ENCODE results near the gene ACER1.
"Not testable (repeated sequence)": the region's sequence is repeated elsewhere in the genome, so short reads cannot be mapped to it uniquely, and the experiment has no call there.

The ACER1 gene

GRCh38 chr19:6333439-6333838 is at the start of gene ACER1:
Gene ACER1 (minus strand): TSS chr19:6333612. CDS start chr19:6333551, 61 bp downstream.
- in situ Hi-C loops (cut with HindIII; ENCODE audit: low sequenced_read_pairs), result no loop called here

DNA sequence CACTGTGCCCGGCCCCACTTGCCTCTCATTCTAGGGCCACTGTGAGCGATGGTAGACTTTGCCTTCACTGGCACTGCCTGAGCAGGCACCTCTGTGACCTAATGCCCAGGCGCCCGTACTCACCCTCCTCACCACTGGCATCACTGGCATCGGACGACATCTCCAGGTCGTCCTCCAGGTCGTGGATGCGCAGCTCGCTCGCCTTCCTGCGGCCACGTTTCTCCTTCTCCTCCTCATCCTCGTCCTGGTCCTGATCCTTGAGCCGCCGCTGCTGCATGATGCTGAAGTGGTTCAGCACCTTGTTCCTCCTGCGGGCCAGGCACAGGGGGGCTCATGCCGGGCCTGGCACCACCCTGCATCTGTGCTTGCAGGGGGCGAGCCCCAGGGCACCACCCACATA is 49.8 kb upstream of the ACER1 start:
- in situ Hi-C loops (cut with HindIII; ENCODE audit: low sequenced_read_pairs), result no loop called here

GRCh38 chr19:6381030-6381750 is 47.8 kb upstream of the ACER1 start:
- in situ Hi-C loops (cut with HindIII; ENCODE audit: low sequenced_read_pairs), result no loop called here

DNA sequence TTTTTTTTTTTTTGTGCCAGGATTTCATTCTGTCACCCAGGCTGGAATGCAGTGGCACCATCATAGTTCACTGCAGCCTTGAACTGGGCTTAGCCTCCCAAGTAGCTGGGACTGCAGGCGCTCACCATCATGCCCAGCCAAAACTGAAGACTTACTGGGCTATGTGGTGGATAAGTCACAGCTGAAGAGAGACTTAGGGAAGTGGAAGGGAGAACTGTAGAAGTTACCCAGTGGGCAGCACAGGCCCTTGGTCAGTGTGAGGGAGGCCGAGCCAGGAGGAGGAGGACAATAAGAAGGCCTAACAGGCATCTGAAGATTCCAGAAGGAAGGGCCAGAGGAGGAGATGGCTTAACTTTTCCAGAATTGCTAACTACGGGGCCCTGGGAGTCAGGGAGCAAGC is 46.3 kb upstream of the ACER1 start:
- in situ Hi-C loops (cut with HindIII; ENCODE audit: low sequenced_read_pairs), result no loop called here

- in situ Hi-C loops (cut with HindIII; ENCODE audit: low sequenced_read_pairs), result no loop called here
These were observed 45.1 kb upstream of the ACER1 start for GRCh38 chr19:6378486-6378885.

DNA sequence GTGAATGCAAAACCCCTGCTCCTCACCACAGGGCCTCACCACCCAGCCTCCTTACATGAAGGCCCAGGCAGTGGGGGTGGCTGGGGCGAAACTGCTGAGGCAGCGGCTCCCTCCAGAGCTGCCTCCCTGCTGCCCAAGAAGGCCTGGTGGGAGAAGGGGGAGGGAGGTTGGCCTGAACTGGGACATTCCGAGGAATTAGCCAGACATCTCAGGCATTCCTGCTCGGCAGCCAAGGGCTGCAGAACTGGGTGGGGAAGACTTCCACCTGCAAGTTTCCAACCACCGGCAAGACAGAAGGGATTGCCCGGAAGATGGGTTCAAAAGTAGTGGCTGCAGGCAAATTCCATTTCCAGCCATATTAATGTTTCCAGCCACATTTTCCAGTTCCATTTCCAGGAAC is 44.6 kb upstream of the ACER1 start:
- in situ Hi-C loops (cut with HindIII; ENCODE audit: low sequenced_read_pairs), result no loop called here

- in situ Hi-C loops (cut with HindIII; ENCODE audit: low sequenced_read_pairs), result no loop called here
These were observed 43.2 kb upstream of the ACER1 start for GRCh38 chr19:6376512-6377190.

- in situ Hi-C loops (cut with HindIII; ENCODE audit: low sequenced_read_pairs), result no loop called here
These were observed 42.1 kb upstream of the ACER1 start, which contains the start of gene PSPN for GRCh38 chr19:6375411-6376010. Gene PSPN (minus strand): TSS chr19:6375933. CDS start chr19:6375849, 84 bp downstream.

DNA sequence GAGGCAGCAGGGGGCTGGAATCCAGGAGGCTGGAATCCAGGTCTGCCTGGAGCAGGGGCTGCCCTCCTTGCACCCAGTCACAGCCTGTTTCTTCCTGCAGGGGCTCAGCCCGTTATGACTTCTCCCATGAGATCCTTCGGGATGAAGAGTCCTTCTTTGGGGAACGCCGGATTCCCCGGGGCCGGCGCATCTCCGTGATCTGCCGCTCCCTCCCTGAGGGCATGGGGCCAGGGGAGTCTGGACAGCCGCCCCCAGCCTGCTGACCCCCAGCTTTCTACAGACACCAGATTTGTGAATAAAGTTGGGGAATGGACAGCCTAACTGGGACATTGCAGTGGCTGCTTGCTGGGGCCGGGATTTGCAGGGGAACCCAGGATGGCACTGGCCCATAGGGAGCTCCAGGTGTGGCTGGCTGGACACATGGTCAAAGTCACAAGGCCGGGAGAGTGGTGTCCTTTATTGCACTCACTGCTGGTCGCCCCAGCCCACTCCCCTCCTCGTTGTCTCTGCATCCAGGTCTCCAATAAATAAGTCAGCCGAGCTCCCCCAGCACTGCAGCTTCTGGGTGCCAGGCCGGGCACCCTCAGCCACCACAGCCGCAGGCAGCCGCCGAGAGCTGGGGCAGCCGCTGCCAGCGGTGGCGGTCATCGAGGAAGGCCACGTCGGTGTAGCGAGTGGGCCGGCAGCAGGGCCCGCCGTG is 41.4 kb upstream of the ACER1 start:
- in situ Hi-C loops (cut with HindIII; ENCODE audit: low sequenced_read_pairs), result no loop called here

- in situ Hi-C loops (cut with HindIII; ENCODE audit: low sequenced_read_pairs), result no loop called here
These were observed 40.8 kb upstream of the ACER1 start for GRCh38 chr19:6374161-6374709.

- in situ Hi-C loops (cut with HindIII; ENCODE audit: low sequenced_read_pairs), result no loop called here
These were observed 40.3 kb upstream of the ACER1 start for GRCh38 chr19:6373813-6374108.

DNA sequence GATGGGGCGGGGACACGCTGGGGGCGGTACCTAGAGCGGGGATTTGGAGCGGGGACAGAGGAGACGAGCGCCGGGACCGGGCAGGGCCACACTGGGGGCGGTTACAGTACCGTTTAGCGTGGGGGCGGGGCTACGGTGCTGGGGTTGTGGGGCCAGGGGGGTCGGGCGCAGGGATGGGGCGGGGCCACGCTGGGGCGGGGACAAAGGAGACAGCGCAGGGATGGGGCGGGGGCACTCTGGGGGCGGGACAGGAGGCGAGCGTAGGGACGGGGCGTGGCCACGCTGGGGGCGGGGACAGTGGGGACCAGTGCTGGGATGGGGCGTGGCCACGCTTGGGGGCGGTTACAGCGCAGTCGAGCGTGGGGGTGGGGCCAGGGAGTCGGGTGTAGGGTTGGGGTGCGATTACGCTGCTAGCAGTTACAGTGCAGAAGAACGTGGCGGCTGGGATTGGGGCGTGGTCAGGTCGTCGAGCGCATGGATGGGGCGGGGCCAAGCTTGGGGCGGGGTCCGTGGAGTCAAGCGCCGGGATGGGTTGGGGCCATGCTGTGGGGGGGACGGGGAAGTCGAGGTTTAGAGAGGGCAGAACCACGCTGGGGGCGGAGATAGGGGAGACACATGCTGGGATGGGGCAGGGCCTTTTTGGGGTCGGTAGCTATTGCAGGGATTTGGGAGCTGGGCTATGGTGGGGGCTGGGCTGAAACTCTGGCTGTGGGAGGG is 39.8 kb upstream of the ACER1 start:
- in situ Hi-C loops (cut with HindIII; ENCODE audit: low sequenced_read_pairs), result no loop called here

- in situ Hi-C loops (cut with HindIII; ENCODE audit: low sequenced_read_pairs), result no loop called here
These were observed 39.2 kb upstream of the ACER1 start, which contains the start of gene ALKBH7 for GRCh38 chr19:6372594-6373095. Gene ALKBH7 (plus strand): TSS chr19:6372794. CDS start chr19:6372821, 27 bp downstream.

GRCh38 chr19:6364353-6364752 is 30.9 kb upstream of the ACER1 start:
- in situ Hi-C loops (cut with HindIII; ENCODE audit: low sequenced_read_pairs), result no loop called here

DNA sequence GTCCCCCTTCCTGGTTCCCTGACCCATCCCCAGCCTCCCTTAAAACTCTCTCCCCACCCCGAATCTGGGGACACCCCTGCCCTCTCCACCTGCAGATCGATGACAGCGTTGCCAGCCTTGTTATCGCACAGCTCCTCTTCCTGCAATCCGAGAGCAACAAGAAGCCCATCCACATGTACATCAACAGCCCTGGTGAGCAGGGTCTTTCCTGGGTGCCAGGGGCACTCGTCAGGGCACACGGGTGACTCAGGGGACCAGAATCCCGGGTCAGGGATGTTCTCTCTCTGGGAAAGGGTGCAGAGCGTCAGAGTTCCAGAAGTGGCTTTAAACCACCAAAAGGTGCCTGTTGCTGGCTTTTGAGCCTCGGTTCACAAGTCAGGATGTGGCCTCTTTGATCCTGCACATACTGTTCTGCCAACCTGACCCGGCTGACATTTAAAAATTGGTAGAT is 29.0 kb upstream of the ACER1 start:
- in situ Hi-C loops (cut with HindIII; ENCODE audit: low sequenced_read_pairs), result no loop called here

DNA sequence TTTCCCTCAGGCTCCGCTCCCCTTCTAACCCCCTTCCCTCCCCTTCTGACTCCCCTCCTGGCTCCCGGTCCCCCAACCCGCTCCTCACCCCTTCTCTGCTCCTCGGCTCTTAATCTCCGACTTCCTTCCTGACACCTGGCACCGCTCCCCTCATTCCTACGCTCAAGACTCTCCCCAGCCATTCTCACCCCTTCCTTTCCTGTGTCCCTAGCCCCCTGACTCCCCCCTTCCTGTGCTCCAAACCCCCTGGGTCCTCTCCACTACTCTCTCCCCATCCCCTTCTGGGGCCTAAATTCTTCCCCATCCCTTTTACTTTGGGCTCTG is 28.6 kb upstream of the ACER1 start:
- in situ Hi-C loops (cut with HindIII; ENCODE audit: low sequenced_read_pairs), result no loop called here

- in situ Hi-C loops (cut with HindIII; ENCODE audit: low sequenced_read_pairs), result not testable (repeated sequence)
These were observed 27.4 kb upstream of the ACER1 start for GRCh38 chr19:6360857-6361216.

GRCh38 chr19:6360445-6360844 is 27.0 kb upstream of the ACER1 start:
- in situ Hi-C loops (cut with HindIII; ENCODE audit: low sequenced_read_pairs), result not testable (repeated sequence)

DNA sequence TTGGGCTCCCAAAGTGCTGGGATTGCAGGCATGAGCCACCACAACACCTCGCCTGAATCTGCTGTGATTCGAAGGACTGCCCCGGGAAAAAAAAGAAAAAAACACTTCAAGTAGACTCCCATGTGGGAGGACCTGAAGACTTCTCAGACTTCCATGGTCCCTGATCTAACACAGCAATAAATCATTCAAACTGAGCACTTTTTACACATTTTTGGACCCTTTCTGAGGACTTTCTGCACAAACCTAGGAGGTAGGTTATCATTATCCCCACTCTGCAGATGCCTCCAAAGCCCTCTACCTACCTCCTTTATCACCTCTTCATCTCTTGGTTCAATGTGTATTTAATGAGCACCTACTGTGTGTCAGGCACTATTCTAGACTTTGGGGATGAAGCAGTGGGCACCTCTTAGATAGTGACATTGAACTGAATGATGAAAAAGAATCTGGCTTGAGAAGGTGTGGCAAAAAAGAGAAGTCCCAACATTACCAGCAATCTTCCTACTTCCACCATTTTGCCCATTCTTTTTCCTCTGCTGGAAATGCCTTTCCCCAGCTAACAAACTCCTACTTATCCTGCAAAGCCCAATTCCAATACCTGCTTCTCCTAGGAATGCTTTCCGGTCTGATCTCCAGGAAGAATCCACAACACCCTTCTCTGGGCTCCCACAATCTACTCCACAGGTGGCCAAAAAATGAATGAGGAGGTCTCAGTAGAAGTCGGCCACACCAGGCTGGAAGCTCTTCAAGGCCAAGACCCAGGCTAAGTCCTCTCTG is 26.3 kb upstream of the ACER1 start:
- in situ Hi-C loops (cut with HindIII; ENCODE audit: low sequenced_read_pairs), result no loop called here

DNA sequence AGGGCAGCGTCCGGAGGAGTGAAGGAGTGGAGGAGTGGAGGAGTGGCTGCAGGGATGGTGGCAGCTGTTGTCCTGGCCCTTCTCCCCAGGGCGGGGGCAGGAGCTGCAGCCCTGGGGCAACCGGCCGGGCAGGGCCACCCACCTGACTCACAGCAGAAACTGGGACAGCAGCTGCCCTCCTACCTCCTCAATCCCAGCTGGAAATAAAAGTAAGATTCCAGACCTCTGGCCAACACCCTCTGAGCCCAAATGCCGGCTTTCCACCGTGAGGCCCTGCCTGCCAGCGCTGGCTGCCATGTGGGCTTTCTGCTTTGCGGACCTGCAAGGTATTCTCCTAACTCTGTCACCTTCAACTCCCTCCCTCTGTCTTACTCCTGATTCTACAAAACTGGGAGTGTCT is 24.6 kb upstream of the ACER1 start:
- in situ Hi-C loops (cut with HindIII; ENCODE audit: low sequenced_read_pairs), result no loop called here

Data from DLD1 (cell line).